ENCODE results near the gene GMNN. TPM values are rescaled to one million over a fixed set of nuclear protein-coding genes. Genes with fewer than 3 reads are reported as not detected.

Gene GMNN
- polyA plus RNA-seq, 1 donor (not counting 4 experiments of a cell fraction or from before 2014, with no cell fraction given) = 28.4 TPM

GRCh38 chr6:24802271-24803059 lies 27.7 kb downstream of the GMNN start:
- H3K36me3 ChIP-seq (ENCODE audit: control insufficient read depth in 2 of 2, extremely low read depth in 1 of 2, insufficient read depth in 2 of 2, low read length in 2 of 2) = no peaks in the 10 kb centered on the region
- no peak overlapping the region for H3K4me2 ChIP-seq (ENCODE audit: control insufficient read depth, extremely low read depth, insufficient read depth, low read depth, low read length)
- no peaks in the 10 kb centered on the region for H3K79me2 ChIP-seq (ENCODE audit: control insufficient read depth, insufficient read depth, low read length)
- dilution Hi-C loops (cut with MboI; ENCODE audit: extremely low pct_ligation_motif_present, low sequenced_read_pairs) = no loop called here
- no peak overlapping the region for H3K9ac ChIP-seq (ENCODE audit: control insufficient read depth, extremely low read depth, insufficient read depth, low read length)
- no peak for DNase-seq (ENCODE audit: low read depth, low spot score)
- FAIRE-seq = no peak
- H3K9me3 ChIP-seq (ENCODE audit: control insufficient read depth, low read depth, low read length) = no peaks in the 10 kb centered on the region
- H3K4me1 ChIP-seq (ENCODE audit: control insufficient read depth, extremely low read depth, insufficient read depth, low read length) = no peaks in the 10 kb centered on the region
- no peak overlapping the region for H3K4me3 ChIP-seq (ENCODE audit: control insufficient read depth in 2 of 3, extremely low read depth in 1 of 3, insufficient read depth in 2 of 3, low read depth in 1 of 3, low read length in 3 of 3)
- H3K9me1 ChIP-seq (ENCODE audit: control insufficient read depth, extremely low read depth, insufficient read depth, low read length) = no peaks in the 10 kb centered on the region
- no peaks in the 10 kb centered on the region for H3K27me3 ChIP-seq (ENCODE audit: control insufficient read depth, extremely low read depth, insufficient read depth, low read length)
- no peak overlapping the region for H3K27ac ChIP-seq (ENCODE audit: control insufficient read depth, insufficient read depth, low read length)
- no peak overlapping the region for H2AFZ ChIP-seq (ENCODE audit: control insufficient read depth, low read length)
- no peaks in the 10 kb centered on the region for H4K20me1 ChIP-seq (ENCODE audit: control insufficient read depth, extremely low read depth, insufficient read depth, low read length)
- TF ChIP-seq EZH2 (IDR thresholded peaks at IDR 0.05; ENCODE audit: low read length) (no peak), CTCF (optimal IDR thresholded peaks at IDR 0.05 in 1 of 3, IDR thresholded peaks at IDR 0.05 in 1 of 3, conservative IDR thresholded peaks at IDR 0.05 in 1 of 3; ENCODE audit: extremely low read depth in 1 of 3, insufficient read depth in 2 of 3, low read length in 3 of 3) (no peak)

- FAIRE-seq = no peak
- dilution Hi-C loops (cut with MboI; ENCODE audit: extremely low pct_ligation_motif_present, low sequenced_read_pairs) = no loop called here
- no peaks in the 10 kb centered on the region for H3K4me1 ChIP-seq (ENCODE audit: control insufficient read depth, extremely low read depth, insufficient read depth, low read length)
- H3K27ac ChIP-seq (ENCODE audit: control insufficient read depth, insufficient read depth, low read length) = no peak overlapping the region
- TF ChIP-seq EZH2 (IDR thresholded peaks at IDR 0.05; ENCODE audit: low read length) = no peak
- no peak for TF ChIP-seq CTCF (optimal IDR thresholded peaks at IDR 0.05 in 1 of 3, IDR thresholded peaks at IDR 0.05 in 1 of 3, conservative IDR thresholded peaks at IDR 0.05 in 1 of 3; ENCODE audit: extremely low read depth in 1 of 3, insufficient read depth in 2 of 3, low read length in 3 of 3)
- H3K79me2 ChIP-seq (ENCODE audit: control insufficient read depth, insufficient read depth, low read length) = no peaks in the 10 kb centered on the region
- H3K9me3 ChIP-seq (ENCODE audit: control insufficient read depth, low read depth, low read length) = no peaks in the 10 kb centered on the region
- H3K9ac ChIP-seq (ENCODE audit: control insufficient read depth, extremely low read depth, insufficient read depth, low read length) = no peak overlapping the region
- no peaks in the 10 kb centered on the region for H4K20me1 ChIP-seq (ENCODE audit: control insufficient read depth, extremely low read depth, insufficient read depth, low read length)
- no peak overlapping the region for H3K4me3 ChIP-seq (ENCODE audit: control insufficient read depth in 2 of 3, extremely low read depth in 1 of 3, insufficient read depth in 2 of 3, low read depth in 1 of 3, low read length in 3 of 3)
- DNase-seq (ENCODE audit: low read depth, low spot score) = no peak
- no peaks in the 10 kb centered on the region for H3K36me3 ChIP-seq (ENCODE audit: control insufficient read depth in 2 of 2, extremely low read depth in 1 of 2, insufficient read depth in 2 of 2, low read length in 2 of 2)
- H3K4me2 ChIP-seq (ENCODE audit: control insufficient read depth, extremely low read depth, insufficient read depth, low read depth, low read length) = no peak overlapping the region
- no peaks in the 10 kb centered on the region for H3K9me1 ChIP-seq (ENCODE audit: control insufficient read depth, extremely low read depth, insufficient read depth, low read length)
- H2AFZ ChIP-seq (ENCODE audit: control insufficient read depth, low read length) = no peak overlapping the region
- H3K27me3 ChIP-seq (ENCODE audit: control insufficient read depth, extremely low read depth, insufficient read depth, low read length) = no peaks in the 10 kb centered on the region
Observed at GRCh38 chr6:24807584-24807983, 32.8 kb downstream of the GMNN start.

Data from keratinocyte (primary cell).